Osteocyte (in vitro differentiated cells): ENCODE results near the gene ALB. TPM values are rescaled to one million over a fixed set of nuclear protein-coding genes. Genes with fewer than 3 reads are reported as not detected.

Experiments
- DNase-seq: peaks from one replicate; pipeline ENCODE4 v3.0.0; 2021; ENCODE audit warnings: mixed read lengths; ENCODE audit not compliant: unreplicated experiment; ENCODE audit errors: extremely low spot score
- H3K27ac Mint-ChIP-seq: one replicate; pipeline ENCODE4 v1.8.0; 2021; ENCODE audit warnings: mild to moderate bottlenecking, mixed read lengths; ENCODE audit not compliant: unreplicated experiment
- H3K27me3 Mint-ChIP-seq: one replicate; pipeline ENCODE4 v1.8.0; 2021; ENCODE audit warnings: mixed read lengths; ENCODE audit not compliant: unreplicated experiment
- H3K36me3 Mint-ChIP-seq: one replicate; pipeline ENCODE4 v1.8.0; 2021; ENCODE audit warnings: mixed read lengths; ENCODE audit not compliant: unreplicated experiment
- H3K4me1 Mint-ChIP-seq: one replicate; pipeline ENCODE4 v1.8.0; 2021; ENCODE audit warnings: mixed read lengths; ENCODE audit not compliant: unreplicated experiment
- H3K4me3 Mint-ChIP-seq: one replicate; pipeline ENCODE4 v1.8.0; 2021; ENCODE audit warnings: mild to moderate bottlenecking, moderate library complexity, mixed read lengths; ENCODE audit not compliant: unreplicated experiment
- H3K9me3 Mint-ChIP-seq: one replicate; pipeline ENCODE4 v1.8.0; 2021; ENCODE audit warnings: mixed read lengths; ENCODE audit not compliant: unreplicated experiment
- CTCF ChIP-seq: fragments of 200-600 bp; sonication (generic); IDR thresholded peaks from 2 replicates; pipeline ENCODE4 v1.5.0; 2021; ENCODE audit warnings: antibody characterized with exemption, mild to moderate bottlenecking, moderate library complexity
- total RNA-seq: library from RNA; stranded (reverse); gene quantifications from 2 replicates; pipeline ENCODE4 v1.2.1, GENCODE V29; 2021

Gene ALB
- total RNA-seq, 1 donor from 2014 or later, result not detected

DNA sequence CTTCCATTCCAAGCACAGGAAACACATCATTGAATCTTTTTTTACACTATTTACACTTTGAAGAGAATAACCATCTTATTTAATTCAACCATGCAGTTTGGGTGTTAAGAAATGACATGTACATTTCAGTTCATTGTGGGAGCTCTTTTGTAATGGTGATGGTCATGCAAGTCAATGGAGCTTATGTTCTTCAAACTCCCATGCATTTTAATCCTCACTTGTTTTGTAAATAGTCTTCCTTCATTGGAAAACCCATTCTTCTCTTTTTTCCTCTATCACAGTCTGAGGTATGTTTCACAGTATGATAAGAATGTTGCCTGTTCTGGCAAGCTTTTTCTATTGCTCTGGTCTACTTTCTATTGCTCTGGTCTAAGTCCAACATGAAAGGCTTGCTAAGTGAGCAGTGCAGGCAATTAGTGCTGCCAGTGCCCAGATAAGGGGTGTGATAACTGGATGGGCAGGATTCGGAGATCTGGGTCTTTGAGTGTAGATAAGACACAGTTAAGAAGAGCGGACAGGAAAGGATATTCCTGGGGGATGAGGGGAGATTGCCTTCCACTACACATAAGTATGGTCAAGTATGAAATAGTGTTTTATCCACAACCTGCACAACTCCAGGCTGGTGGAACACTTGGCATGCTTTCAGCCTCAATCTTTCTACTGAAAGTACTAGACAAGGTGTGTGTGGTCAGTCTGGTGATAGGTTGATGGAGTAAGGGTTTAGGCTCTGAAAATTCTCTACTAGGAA lies 49.0 kb downstream of the ALB start:
- Mint-ChIP-seq H3K9me3 (no peaks in the 10 kb centered on the region), H3K27ac (no peak overlapping the region), H3K27me3 (peaks cover 46% of the 10 kb centered on the region), H3K4me1 (peaks cover 9% of the 10 kb centered on the region), H3K36me3 (no peaks in the 10 kb centered on the region), H3K4me3 (no peak overlapping the region)
- DNase-seq, result no peak
- no peak for TF ChIP-seq CTCF

GRCh38 chr4:73453701-73454005 lies 49.6 kb downstream of the ALB start:
- Mint-ChIP-seq H3K9me3 (no peaks in the 10 kb centered on the region), H3K27ac (no peak overlapping the region), H3K4me1 (peaks cover 9% of the 10 kb centered on the region), H3K4me3 (no peak overlapping the region), H3K36me3 (no peaks in the 10 kb centered on the region), H3K27me3 (peaks cover 45% of the 10 kb centered on the region)
- TF ChIP-seq CTCF, result no peak
- DNase-seq, result no peak

DNA sequence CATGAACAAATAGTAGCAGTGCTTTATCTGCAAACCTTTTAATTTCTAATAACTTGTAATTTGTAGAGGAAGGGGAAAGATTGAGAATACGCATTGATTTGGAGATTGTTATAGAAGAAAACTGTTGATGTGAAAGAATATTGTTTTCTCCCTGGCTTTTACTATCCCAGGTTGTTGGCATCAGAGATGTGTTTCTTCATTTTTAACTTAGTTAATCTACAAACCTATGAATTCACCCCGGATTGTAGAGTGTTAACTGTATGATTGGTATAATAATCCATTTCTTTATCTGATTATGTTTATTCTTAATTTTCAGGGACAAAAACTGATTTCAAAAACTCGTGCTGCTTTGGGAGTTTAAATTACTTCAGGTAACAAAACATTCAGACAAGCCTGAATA lies 50.8 kb downstream of the ALB start:
- H3K27me3 Mint-ChIP-seq, result peaks cover 43% of the 10 kb centered on the region
- H3K27ac Mint-ChIP-seq, result no peak overlapping the region
- no peaks in the 10 kb centered on the region for H3K9me3 Mint-ChIP-seq
- no peak for DNase-seq
- H3K36me3 Mint-ChIP-seq, result no peaks in the 10 kb centered on the region
- H3K4me3 Mint-ChIP-seq, result no peak overlapping the region
- peaks cover 9% of the 10 kb centered on the region for H3K4me1 Mint-ChIP-seq
- no peak for TF ChIP-seq CTCF

GRCh38 chr4:73456177-73457022 lies 52.3 kb downstream of the ALB start:
- no peak overlapping the region for H3K27ac Mint-ChIP-seq
- H3K27me3 Mint-ChIP-seq, result peaks cover 38% of the 10 kb centered on the region
- H3K36me3 Mint-ChIP-seq, result no peaks in the 10 kb centered on the region
- no peaks in the 10 kb centered on the region for H3K9me3 Mint-ChIP-seq
- DNase-seq, result no peak
- H3K4me1 Mint-ChIP-seq, result no peaks in the 10 kb centered on the region
- TF ChIP-seq CTCF, result no peak
- no peak overlapping the region for H3K4me3 Mint-ChIP-seq
